ENCODE measurements around the gene PLCB3.
"Not testable (repeated sequence)": the region's sequence is repeated elsewhere in the genome, so short reads cannot be mapped to it uniquely, and the experiment has no call there.

DNA sequence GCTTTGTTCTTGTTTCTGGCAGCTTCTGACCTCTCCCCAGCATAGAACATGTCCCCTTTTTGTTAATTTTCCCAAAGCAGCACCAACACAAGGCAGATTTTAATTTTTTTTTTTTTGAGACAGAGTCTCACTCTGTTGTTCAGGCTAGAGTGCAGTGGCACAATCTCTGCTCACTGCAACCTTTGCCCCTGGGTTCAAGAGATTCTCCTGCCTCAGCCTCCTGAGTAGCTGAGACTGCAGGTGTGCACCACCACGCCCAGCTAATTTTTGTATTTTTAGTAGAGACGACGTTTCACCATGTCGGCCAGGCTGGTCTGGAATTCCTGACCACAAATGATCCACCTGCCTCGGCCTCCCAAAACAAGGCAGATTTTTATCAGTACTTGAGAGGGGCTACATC lies 56.5 kb downstream of the PLCB3 start:
- TF ChIP-seq POLR2A, POLR2AphosphoS5 (IDR thresholded peaks at IDR 0.05): not testable (repeated sequence)
- TF ChIP-seq, protein P1, sequence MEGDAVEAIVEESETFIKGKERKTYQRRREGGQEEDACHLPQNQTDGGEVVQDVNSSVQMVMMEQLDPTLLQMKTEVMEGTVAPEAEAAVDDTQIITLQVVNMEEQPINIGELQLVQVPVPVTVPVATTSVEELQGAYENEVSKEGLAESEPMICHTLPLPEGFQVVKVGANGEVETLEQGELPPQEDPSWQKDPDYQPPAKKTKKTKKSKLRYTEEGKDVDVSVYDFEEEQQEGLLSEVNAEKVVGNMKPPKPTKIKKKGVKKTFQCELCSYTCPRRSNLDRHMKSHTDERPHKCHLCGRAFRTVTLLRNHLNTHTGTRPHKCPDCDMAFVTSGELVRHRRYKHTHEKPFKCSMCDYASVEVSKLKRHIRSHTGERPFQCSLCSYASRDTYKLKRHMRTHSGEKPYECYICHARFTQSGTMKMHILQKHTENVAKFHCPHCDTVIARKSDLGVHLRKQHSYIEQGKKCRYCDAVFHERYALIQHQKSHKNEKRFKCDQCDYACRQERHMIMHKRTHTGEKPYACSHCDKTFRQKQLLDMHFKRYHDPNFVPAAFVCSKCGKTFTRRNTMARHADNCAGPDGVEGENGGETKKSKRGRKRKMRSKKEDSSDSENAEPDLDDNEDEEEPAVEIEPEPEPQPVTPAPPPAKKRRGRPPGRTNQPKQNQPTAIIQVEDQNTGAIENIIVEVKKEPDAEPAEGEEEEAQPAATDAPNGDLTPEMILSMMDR (IDR thresholded peaks at IDR 0.05) = not testable (repeated sequence)
